Measurements from ENCODE around the gene VWA3B. TPM values are rescaled to one million over a fixed set of nuclear protein-coding genes. Genes with fewer than 3 reads are reported as not detected.

Gene VWA3B
- polyA plus RNA-seq, 3 donors: not detected

DNA sequence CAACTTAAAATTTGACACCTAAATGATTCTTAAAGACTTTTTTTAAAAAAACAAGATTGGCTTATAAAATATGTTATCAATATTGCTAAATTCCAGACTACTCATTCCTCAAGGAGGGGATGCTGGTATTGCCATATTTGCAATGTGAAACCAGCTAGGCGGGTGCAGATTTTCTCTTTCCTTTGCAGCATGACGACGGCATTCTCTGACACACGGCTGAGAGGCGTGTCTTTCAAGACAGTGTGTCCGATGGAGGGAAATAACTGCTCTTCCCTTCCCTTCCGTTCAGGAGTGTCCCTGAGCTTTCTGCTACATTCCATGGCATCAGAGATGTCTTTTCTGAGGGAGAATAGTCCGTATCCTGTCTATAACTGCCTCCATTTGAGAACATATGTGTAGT is 221.1 kb downstream of the VWA3B start:
- peaks cover 0 to 8% of the 10 kb centered on the region in 2 donors for H3K27me3 ChIP-seq (ENCODE audit: control insufficient read depth in 2 of 2, insufficient read depth in 2 of 2, low read length in 2 of 2)
- H2AFZ ChIP-seq (ENCODE audit: insufficient read depth, low read depth, low read length, poor library complexity, severe bottlenecking): no peak overlapping the region
- no peaks in the 10 kb centered on the region for H4K20me1 ChIP-seq (ENCODE audit: insufficient read depth, low read length)
- no peaks in the 10 kb centered on the region for H3K9me3 ChIP-seq (replicated peaks in 1 of 2; ENCODE audit: control insufficient read depth in 1 of 2, insufficient read depth in 1 of 2, low read length in 2 of 2)
- H3K27ac ChIP-seq (ENCODE audit: low read depth in 1 of 2, low read length in 2 of 2): no peak overlapping the region
- no peaks in the 10 kb centered on the region for H3K79me2 ChIP-seq (ENCODE audit: insufficient read depth, low read length)
- TF ChIP-seq, protein P1, sequence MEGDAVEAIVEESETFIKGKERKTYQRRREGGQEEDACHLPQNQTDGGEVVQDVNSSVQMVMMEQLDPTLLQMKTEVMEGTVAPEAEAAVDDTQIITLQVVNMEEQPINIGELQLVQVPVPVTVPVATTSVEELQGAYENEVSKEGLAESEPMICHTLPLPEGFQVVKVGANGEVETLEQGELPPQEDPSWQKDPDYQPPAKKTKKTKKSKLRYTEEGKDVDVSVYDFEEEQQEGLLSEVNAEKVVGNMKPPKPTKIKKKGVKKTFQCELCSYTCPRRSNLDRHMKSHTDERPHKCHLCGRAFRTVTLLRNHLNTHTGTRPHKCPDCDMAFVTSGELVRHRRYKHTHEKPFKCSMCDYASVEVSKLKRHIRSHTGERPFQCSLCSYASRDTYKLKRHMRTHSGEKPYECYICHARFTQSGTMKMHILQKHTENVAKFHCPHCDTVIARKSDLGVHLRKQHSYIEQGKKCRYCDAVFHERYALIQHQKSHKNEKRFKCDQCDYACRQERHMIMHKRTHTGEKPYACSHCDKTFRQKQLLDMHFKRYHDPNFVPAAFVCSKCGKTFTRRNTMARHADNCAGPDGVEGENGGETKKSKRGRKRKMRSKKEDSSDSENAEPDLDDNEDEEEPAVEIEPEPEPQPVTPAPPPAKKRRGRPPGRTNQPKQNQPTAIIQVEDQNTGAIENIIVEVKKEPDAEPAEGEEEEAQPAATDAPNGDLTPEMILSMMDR (IDR thresholded peaks at IDR 0.05): no peak
- H3K27ac Mint-ChIP-seq: peak overlapping the region in 1 of 7 donors; percentile 38
- no peaks in the 10 kb centered on the region for H3K36me3 ChIP-seq (replicated peaks in 1 of 2; ENCODE audit: control insufficient read depth in 1 of 2, insufficient read depth in 2 of 2, low read length in 2 of 2)
- no peak overlapping the region for H3K4me2 ChIP-seq (replicated peaks; ENCODE audit: extremely low read depth, low read length, poor library complexity, severe bottlenecking)
- no peak for DNase-seq
- intact Hi-C loops (cut with micrococcal nuclease): no loop called here
- peaks cover 14 to 30% (median 23%) of the 10 kb centered on the region in 3 donors for H3K27me3 Mint-ChIP-seq (ENCODE audit: low read depth in 3 of 3)
- no peaks in the 10 kb centered on the region for H3K4me1 ChIP-seq (ENCODE audit: control insufficient read depth in 1 of 2, insufficient read depth in 2 of 2, low read length in 2 of 2)
- WGBS (ENCODE audit: insufficient coverage): 89% methylated on average over 7 of the region's 8 CpGs
- H3K36me3 Mint-ChIP-seq: no peaks in the 10 kb centered on the region
- H3K4me3 Mint-ChIP-seq: no peak overlapping the region
- no peaks in the 10 kb centered on the region for H3K4me1 Mint-ChIP-seq
- no peak overlapping the region for H3K4me3 ChIP-seq (replicated peaks in 1 of 3; ENCODE audit: low read depth in 2 of 3, low read length in 3 of 3)
- H3K9me3 Mint-ChIP-seq: peaks cover 0 to 9% (median 0%) of the 10 kb centered on the region in 7 donors
- H3K9ac ChIP-seq (ENCODE audit: insufficient read depth, low read length, poor library complexity, severe bottlenecking): no peak overlapping the region

DNA sequence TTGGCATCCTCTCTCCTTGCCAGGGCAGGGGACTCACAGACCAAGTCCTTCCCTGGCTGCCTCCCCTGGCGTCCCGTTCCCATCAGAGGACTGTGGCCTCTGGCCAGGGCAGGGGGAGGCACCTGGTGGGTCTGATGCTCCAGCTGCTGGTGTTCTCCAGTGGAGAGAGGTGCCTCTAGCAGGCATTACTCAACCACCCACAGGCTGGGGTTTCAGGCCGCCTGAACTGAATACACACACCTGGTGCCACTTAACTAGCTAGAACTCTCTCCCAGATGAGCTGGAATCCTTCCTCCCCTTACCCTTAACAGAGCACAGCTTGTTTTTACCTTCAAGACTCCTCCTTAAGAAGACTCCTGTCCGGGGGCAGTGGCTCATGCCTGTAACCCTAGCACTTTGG is 221.6 kb downstream of the VWA3B start:
- no peak overlapping the region for H3K9ac ChIP-seq (ENCODE audit: insufficient read depth, low read length, poor library complexity, severe bottlenecking)

More for the DNA sequence above, 221.6 kb downstream of the VWA3B start:
- Histone ChIP-seq H3K4me2 (replicated peaks; ENCODE audit: extremely low read depth, low read length, poor library complexity, severe bottlenecking) (no peak overlapping the region), H3K9me3 (replicated peaks in 1 of 2; ENCODE audit: control insufficient read depth in 1 of 2, insufficient read depth in 1 of 2, low read length in 2 of 2) (no peaks in the 10 kb centered on the region), H3K4me1 (ENCODE audit: control insufficient read depth in 1 of 2, insufficient read depth in 2 of 2, low read length in 2 of 2) (no peaks in the 10 kb centered on the region), H3K27ac (ENCODE audit: low read depth in 1 of 2, low read length in 2 of 2) (no peak overlapping the region), H4K20me1 (ENCODE audit: insufficient read depth, low read length) (no peaks in the 10 kb centered on the region), H3K4me3 (replicated peaks in 1 of 3; ENCODE audit: low read depth in 2 of 3, low read length in 3 of 3) (no peak overlapping the region), H3K79me2 (ENCODE audit: insufficient read depth, low read length) (no peaks in the 10 kb centered on the region), H3K27me3 (ENCODE audit: control insufficient read depth in 2 of 2, insufficient read depth in 2 of 2, low read length in 2 of 2) (peaks cover 0 to 8% of the 10 kb centered on the region in 2 donors), H2AFZ (ENCODE audit: insufficient read depth, low read depth, low read length, poor library complexity, severe bottlenecking) (no peak overlapping the region), H3K36me3 (replicated peaks in 1 of 2; ENCODE audit: control insufficient read depth in 1 of 2, insufficient read depth in 2 of 2, low read length in 2 of 2) (no peaks in the 10 kb centered on the region)
- Mint-ChIP-seq H3K9me3 (peaks cover 0 to 9% (median 0%) of the 10 kb centered on the region in 7 donors), H3K36me3 (no peaks in the 10 kb centered on the region), H3K27ac (no peak overlapping the region), H3K4me3 (no peak overlapping the region), H3K4me1 (no peaks in the 10 kb centered on the region), H3K27me3 (ENCODE audit: low read depth in 3 of 3) (peaks cover 14 to 30% (median 23%) of the 10 kb centered on the region in 3 donors)
- TF ChIP-seq, protein P1 (IDR thresholded peaks at IDR 0.05): no peak
- no peak for DNase-seq
- intact Hi-C loops (cut with micrococcal nuclease): no loop called here
- 79% methylated on average over 4 of the region's 4 CpGs for WGBS (ENCODE audit: insufficient coverage)

Measured in CD14-positive monocyte (primary cell).